Neuron (in vitro differentiated cells): ENCODE results near the gene UNC5C.

Experiments used
- H2AFZ ChIP-seq: one replicate; pipeline ENCODE4 v1.6.1; 2013; ENCODE audit warnings: low read depth, mild to moderate bottlenecking, inconsistent platforms, low read length, moderate library complexity
- H3K27me3 ChIP-seq: one replicate; pipeline ENCODE4 v1.6.1; 2013; ENCODE audit warnings: low read length; ENCODE audit not compliant: insufficient read depth
- H3K36me3 ChIP-seq: one replicate; pipeline ENCODE4 v1.6.1; 2013; ENCODE audit warnings: low read length; ENCODE audit not compliant: insufficient read depth
- H3K4me1 ChIP-seq: one replicate; pipeline ENCODE4 v1.6.1; 2013; ENCODE audit warnings: low read length; ENCODE audit not compliant: insufficient read depth
- H3K4me3 ChIP-seq: 2 replicates; pipeline ENCODE4 v1.5.1; 2013; ENCODE audit warnings: mild to moderate bottlenecking, low read length, moderate library complexity
- H3K9me3 ChIP-seq: one replicate; pipeline ENCODE4 v1.6.1; 2013; ENCODE audit warnings: low read length

The UNC5C gene

DNA sequence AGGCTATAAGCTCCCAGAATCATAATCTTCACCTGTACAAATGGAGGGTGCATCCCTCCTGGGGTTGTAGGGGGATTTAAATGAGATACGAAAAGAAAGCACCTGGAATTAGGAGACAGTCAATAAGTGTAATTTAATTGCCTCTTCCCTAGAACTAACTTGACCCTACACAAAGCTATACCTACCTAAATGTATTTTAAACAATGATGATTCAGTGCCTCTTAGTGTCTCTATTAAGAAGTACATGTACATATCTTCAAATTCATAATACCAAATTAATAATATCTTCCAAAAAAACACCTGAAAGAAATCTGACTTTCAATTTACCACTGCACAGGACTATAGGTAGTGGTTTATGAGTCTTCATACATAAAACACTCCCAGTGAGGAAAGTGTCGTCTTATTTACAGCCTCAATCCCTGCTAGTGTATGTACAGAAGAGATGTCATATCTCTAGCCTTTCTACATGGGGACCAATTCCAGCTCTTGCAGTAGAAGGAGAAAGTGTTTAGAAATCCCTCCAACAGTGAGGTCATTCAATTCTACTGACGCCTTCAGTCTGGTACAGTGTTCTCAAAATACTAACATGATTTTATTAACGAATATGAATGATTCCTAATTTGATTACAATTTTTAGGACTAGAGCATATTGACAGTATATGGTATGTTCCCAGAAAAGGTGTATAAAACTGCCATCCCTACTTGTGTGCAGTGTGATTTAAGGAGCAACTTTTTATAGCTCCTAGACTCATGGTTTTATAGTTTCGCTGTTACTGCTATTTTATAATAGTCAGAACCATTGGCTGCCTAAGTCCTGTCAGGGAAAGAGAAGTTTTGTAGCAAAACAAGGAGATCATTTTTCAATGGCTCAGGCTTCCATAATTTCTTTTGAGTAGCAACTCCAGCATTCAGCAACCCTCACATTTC is 282.7 kb downstream of the UNC5C start:
- peaks cover 2% of the 10 kb centered on the region for H3K4me1 ChIP-seq
- H2AFZ ChIP-seq: no peak overlapping the region
- no peaks in the 10 kb centered on the region for H3K27me3 ChIP-seq
- H3K4me3 ChIP-seq: no peak overlapping the region
- no peaks in the 10 kb centered on the region for H3K9me3 ChIP-seq
- H3K36me3 ChIP-seq: no peaks in the 10 kb centered on the region

DNA sequence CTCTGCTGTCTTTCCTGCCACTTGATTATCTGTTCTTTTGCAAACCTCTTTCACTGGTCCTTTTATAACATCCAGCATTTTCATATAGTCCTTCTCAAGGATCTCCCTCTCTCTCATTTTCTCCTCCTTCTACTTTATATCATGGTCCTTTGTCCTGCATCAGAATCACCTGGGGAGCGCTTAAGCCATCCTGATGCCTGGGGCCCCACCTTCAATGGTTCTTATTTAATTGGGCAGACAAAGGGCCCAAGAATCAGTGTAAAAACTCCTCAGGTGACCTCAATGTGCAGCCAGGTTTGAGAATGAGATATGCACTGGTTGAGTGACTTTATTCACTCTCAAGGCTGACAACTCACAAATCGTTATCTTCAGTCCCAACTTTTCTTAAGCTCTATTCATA is 283.9 kb downstream of the UNC5C start:
- Histone ChIP-seq H3K27me3 (no peaks in the 10 kb centered on the region), H3K36me3 (no peaks in the 10 kb centered on the region), H3K9me3 (no peaks in the 10 kb centered on the region), H2AFZ (no peak overlapping the region), H3K4me3 (no peak overlapping the region), H3K4me1 (peaks cover 2% of the 10 kb centered on the region)

DNA sequence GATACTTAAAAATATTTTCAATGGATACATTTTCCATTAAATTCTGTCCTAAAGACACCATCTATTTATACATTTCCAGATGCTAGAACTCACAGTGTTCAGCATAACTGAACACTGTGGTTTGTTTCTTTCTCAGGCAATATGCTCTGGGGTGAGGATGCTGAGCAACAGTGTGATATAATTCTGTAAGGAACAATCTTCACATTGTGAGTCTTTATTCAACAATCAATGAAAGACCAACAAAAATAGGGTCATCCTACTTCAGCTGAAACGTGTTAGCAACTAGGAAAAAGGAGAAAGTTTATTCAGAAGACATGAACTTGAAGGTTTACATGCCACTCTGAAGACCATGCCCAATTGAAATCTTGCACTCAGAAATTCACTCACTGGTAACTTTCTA is 284.8 kb downstream of the UNC5C start:
- Histone ChIP-seq H3K4me1 (peaks cover 2% of the 10 kb centered on the region), H3K27me3 (no peaks in the 10 kb centered on the region), H3K4me3 (no peak overlapping the region), H3K9me3 (no peaks in the 10 kb centered on the region), H3K36me3 (no peaks in the 10 kb centered on the region), H2AFZ (no peak overlapping the region)

DNA sequence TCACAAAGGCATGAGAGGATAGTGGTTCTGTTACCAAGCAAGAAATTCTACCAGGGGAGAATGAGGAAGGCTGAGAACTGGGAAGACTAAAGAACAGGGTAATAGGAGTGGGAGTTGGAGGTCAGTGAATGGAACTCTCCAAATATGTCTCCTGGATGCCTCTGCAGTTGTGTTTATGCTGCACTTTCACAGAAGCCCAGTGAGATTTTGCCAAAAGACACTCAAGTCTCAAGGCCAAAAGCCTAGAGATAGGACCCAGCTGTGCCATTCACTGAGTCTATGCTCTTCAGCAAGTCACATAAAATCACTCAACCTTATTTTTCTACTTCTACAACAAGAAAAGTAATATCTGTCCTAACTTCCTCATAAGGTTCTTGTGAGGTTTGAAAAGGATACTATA is 285.4 kb downstream of the UNC5C start:
- Histone ChIP-seq H3K4me3 (no peak overlapping the region), H2AFZ (no peak overlapping the region), H3K9me3 (no peaks in the 10 kb centered on the region), H3K27me3 (no peaks in the 10 kb centered on the region), H3K36me3 (no peaks in the 10 kb centered on the region), H3K4me1 (peaks cover 2% of the 10 kb centered on the region)

DNA sequence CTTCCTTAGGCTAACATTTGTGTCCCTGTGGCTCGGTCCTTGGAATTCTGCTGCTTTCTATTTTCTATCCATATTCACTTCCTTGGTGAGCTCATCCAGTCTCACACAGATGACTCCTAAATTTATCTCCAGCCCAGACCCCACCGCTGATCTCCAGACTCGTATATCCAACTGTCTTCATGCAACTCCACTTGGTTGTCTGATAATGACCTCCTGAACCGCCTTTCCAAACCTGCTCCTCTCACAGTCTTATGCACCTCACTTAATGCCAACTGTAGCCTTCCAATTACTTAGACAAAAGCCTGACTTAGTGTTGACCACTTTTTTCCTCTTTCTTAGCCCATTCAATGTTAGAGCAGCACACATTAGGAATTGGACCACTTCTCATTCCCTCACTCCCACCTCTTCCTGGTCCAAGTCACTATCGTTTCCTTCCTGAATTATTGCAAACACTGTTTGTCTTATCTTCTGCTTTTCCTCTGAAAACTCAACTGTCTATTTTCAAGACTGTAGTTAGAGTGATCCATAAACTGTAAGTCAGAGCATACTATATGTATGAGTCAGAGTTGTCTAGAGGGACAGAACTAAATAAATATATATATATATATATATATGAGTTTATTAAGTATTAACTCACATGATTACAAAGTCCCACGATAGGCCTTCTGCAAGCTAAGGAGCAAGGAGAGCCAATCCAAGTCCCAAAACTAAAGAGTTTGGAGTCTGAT is 292.5 kb downstream of the UNC5C start:
- Histone ChIP-seq H3K27me3 (no peaks in the 10 kb centered on the region), H3K4me3 (no peak overlapping the region), H2AFZ (no peak overlapping the region), H3K4me1 (no peaks in the 10 kb centered on the region), H3K9me3 (no peaks in the 10 kb centered on the region), H3K36me3 (no peaks in the 10 kb centered on the region)

DNA sequence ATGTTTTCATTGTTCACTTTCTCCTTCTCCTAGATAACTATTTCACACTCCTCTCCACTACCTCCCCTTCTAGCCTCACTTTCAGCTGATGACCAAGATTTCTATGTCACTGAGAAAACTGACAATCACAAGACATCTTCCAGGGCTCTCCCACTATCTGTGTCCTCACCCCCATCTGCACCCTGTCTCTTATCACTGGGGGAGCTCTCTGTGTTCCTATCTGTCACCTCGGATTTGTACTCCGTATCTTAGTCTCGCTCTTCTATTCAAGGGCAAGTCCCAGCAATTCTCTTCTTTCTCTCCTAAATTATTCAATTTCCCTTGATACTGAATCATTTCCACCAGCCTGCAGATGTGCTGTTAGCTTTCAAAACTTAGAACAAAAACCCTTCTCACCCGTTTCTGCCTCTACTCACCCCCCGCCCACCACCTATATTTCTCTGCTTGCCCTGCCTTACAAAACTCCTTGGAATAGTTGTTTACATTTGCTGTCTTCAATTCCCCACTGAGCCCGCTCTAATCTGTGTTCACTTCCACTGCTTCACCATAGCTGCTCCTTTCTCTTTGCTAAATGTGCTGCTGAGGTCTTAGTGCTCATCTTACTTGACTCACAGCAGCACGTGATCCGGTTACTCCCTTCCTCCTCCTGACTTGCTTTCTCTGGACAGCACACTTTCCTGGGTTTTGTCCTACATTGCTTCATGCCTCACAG is 293.2 kb downstream of the UNC5C start:
- Histone ChIP-seq H3K4me3 (no peak overlapping the region), H3K36me3 (no peaks in the 10 kb centered on the region), H3K9me3 (no peaks in the 10 kb centered on the region), H2AFZ (no peak overlapping the region), H3K4me1 (no peaks in the 10 kb centered on the region), H3K27me3 (no peaks in the 10 kb centered on the region)

DNA sequence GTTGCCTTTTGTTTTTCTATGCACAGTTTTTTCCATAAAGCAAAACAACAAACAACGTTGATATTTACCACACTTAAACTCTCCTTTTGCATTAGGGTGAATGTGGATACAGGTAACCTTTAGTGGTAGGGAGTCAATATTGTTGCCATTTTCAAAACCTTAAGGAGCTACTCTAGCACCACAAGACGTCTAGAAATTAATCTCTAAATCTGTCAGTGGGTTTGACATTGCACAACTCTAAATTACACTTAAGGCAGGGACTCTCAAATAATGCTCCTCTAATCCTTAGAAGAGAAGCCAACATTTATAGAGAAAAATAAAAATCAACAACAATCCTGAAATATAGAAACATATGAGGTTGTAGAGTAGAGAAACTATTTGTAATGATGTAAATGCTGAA is 297.2 kb downstream of the UNC5C start:
- Histone ChIP-seq H2AFZ (no peak overlapping the region), H3K4me1 (no peaks in the 10 kb centered on the region), H3K9me3 (no peaks in the 10 kb centered on the region), H3K36me3 (no peaks in the 10 kb centered on the region), H3K27me3 (no peaks in the 10 kb centered on the region), H3K4me3 (no peak overlapping the region)

DNA sequence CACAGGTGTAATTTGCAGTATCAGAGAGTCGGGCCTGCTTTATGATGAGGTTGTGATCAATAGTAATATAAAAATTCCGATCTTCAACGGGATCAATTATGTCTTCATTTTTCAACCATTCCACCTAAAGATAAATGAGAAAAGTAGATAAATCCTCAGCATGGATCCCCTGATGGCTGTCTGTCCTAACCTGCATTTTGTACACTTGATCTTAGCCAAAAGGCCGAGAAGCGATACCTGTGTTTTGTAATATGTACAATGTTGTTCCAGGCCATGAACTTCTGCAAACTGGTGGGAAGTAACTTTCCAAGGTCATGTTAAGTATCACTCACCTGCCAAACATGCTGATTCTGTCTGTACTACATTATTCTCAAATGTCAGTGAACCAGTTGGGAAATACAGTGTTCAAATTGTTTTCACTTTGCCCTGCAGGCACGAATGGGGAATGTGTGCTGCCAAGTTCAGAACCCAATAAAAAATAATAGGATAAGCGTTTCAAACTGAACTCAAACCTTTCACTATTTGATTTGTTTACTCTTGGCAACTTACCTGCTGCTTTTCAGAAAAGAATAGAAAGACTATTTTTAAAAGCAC is 298.1 kb downstream of the UNC5C start:
- Histone ChIP-seq H3K4me1 (no peaks in the 10 kb centered on the region), H2AFZ (no peak overlapping the region), H3K4me3 (no peak overlapping the region), H3K27me3 (no peaks in the 10 kb centered on the region), H3K9me3 (no peaks in the 10 kb centered on the region), H3K36me3 (no peaks in the 10 kb centered on the region)

DNA sequence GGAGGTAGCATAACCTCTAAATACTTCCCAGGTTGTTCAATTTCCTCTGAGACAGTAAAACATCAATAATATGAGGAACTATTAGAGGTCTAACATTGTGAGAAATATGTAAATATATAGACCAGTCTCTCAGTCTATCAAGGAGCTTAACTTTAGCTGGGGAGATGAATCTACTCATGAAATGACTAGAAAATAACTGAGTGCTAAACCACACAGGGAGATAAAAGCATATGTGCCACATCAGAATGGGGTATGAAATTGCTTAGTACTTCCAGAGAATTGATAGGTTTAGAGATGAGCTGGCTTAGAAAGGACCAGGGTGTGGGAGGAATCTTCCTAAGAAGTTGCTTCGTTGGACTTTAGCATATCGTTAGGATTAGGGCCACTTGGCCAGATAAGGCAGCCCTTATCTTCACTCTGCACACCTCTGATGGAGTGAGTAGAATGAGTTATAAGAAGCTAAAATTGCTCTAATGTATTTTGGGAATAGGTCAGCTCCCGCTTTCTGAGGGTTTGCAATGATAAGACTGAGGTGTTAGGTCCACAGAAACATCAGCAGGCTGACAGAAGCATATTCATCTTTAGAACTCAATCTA is 299.2 kb downstream of the UNC5C start:
- Histone ChIP-seq H3K4me3 (no peak overlapping the region), H3K4me1 (no peaks in the 10 kb centered on the region), H2AFZ (no peak overlapping the region), H3K27me3 (no peaks in the 10 kb centered on the region), H3K9me3 (no peaks in the 10 kb centered on the region), H3K36me3 (no peaks in the 10 kb centered on the region)

DNA sequence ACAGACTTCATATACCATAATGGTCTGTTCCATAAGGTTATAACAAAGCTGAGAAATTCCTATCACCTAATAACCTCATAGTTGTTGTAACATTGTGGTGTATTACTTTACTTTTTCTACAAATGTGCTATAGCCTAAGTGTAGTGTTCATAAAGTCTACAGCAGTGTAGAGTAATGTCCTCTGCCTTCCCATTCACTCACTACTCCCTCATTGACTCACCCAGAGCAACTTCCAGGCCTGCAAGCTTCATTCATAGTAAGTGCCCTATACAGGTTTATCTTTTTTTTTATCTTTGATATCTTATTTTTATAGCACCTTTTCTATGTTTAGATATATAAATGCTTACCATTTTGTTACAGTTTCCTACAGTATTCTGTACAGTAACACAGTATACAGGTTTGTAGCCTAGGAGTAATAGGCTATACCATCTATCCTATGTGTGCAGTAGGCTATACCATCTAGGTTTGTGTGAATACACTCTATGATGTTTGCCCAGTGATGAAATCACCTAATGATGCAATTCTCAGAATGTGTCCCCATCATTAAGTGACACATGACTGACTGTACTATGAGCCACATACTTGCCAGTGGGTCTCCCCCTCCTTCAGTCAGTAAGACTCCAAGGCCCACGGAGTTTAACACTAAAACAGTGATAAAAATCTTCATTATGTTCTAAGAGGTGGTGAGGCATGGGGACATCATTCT is 299.9 kb downstream of the UNC5C start:
- Histone ChIP-seq H3K36me3 (no peaks in the 10 kb centered on the region), H3K4me3 (no peak overlapping the region), H3K4me1 (no peaks in the 10 kb centered on the region), H3K27me3 (no peaks in the 10 kb centered on the region), H2AFZ (no peak overlapping the region), H3K9me3 (no peaks in the 10 kb centered on the region)

DNA sequence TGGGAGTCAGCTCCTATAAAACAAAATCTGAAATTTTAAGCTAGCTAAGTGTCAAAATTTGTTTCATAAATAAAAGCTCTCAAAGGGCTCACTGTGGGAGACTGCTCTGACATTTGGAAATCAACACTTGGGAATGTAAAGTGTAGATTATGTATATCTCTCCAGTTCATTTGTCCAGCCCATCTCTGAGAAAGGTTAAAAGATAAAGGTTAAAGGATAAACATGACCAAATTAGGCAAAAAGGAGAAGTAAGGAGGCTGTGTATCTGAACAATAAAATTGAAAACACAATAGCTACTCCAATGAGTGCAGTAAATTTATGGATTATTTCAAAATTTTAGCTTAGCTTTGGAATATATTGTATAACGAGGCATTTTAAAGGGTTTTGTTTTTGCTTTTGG is 304.9 kb downstream of the UNC5C start:
- no peaks in the 10 kb centered on the region for H3K36me3 ChIP-seq
- no peaks in the 10 kb centered on the region for H3K27me3 ChIP-seq
- H3K4me3 ChIP-seq: no peak overlapping the region
- H3K4me1 ChIP-seq: no peaks in the 10 kb centered on the region
- H2AFZ ChIP-seq: no peak overlapping the region
- no peaks in the 10 kb centered on the region for H3K9me3 ChIP-seq

DNA sequence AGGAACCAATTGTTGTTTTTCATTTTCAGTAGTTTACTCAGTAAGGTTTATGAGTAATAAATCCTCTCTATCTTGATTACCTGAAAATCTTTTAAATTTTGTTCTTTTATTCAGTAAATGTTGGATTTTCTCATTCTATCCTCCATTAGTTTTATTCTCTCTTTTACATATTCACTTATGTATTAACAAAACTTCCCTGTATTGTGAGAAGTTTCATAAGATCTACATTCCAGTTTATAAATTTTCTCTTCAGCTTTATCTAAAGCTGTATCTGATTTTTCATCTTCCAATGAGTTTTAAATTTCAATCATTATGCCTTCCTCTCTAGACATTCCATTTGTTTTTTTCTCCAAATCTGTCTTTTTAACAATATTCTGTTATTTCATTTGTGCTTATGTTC is 310.2 kb downstream of the UNC5C start:
- Histone ChIP-seq H3K4me1 (no peaks in the 10 kb centered on the region), H2AFZ (no peak overlapping the region), H3K36me3 (no peaks in the 10 kb centered on the region), H3K9me3 (no peaks in the 10 kb centered on the region), H3K27me3 (no peaks in the 10 kb centered on the region), H3K4me3 (no peak overlapping the region)
